ENCODE results near the gene NSMCE4A.
"Not testable (repeated sequence)": the region's sequence is repeated elsewhere in the genome, so short reads cannot be mapped to it uniquely, and the experiment has no call there.

The NSMCE4A gene

DNA sequence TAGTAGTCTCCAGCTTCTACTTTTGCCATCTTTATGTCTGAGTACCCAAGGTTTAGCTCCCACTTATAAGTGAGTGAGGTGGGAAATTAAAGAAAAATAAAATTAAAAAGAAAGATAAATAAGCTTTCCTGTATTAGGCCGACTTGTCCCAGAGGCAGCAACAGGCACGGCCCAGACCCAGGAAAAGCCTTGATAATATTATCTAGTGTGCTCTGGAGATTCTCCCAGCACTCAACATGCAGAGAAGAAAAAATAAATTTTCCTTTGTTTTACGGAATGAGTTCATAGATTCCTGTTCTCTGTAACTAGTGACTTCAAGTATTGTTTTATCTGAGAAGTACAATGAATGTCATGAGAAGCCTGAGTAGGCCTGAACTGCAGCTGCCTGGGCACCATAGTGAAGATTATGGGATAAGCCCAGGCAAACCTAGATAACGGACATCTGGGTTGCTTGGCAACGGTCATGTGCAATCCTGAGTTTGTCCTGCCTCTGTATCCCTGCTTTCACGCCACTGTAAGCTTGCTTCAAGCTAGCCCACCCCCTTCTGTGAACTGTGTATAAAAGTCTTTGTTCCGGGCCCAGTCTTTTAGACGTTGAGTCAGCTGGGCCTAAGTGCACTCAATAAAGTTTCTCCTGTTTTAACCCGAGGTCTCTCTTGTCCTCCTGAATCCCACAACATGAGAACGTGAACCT, 53.6 kb downstream of the NSMCE4A start:
- no peaks in the 10 kb centered on the region for H4K20me1 ChIP-seq (ENCODE audit: insufficient read depth, low read length)
- peaks cover 3% of the 10 kb centered on the region; the same call in 1 of the 2 replicates for H3K4me1 ChIP-seq (ENCODE audit: low read length)
- DNase-seq, result no peak
- H3K4me2 ChIP-seq (ENCODE audit: low read depth, low read length), result no peak overlapping the region
- H3K36me3 ChIP-seq (replicated peaks; ENCODE audit: insufficient read depth, low read length), result no peaks in the 10 kb centered on the region
- H3K9ac ChIP-seq (ENCODE audit: low read length), result no peak overlapping the region
- no peak overlapping the region for H3K4me3 ChIP-seq (ENCODE audit: low read length)
- H3K79me2 ChIP-seq (ENCODE audit: low read length), result peaks cover 15% of the 10 kb centered on the region
- no peaks in the 10 kb centered on the region for H3K27me3 ChIP-seq (replicated peaks; ENCODE audit: insufficient read depth, low read length)
- no peaks in the 10 kb centered on the region for H3K9me3 ChIP-seq (replicated peaks; ENCODE audit: insufficient read depth, low read length)
- no peaks in the 10 kb centered on the region for H3F3A ChIP-seq (ENCODE audit: insufficient read depth, low read length)
- TF ChIP-seq EZH2 (optimal IDR thresholded peaks at IDR 0.05; ENCODE audit: low read depth, low read length) (no peak), EZH2phosphoT487 (IDR thresholded peaks at IDR 0.05; ENCODE audit: low read length) (no peak)
- TF ChIP-seq, protein P1, sequence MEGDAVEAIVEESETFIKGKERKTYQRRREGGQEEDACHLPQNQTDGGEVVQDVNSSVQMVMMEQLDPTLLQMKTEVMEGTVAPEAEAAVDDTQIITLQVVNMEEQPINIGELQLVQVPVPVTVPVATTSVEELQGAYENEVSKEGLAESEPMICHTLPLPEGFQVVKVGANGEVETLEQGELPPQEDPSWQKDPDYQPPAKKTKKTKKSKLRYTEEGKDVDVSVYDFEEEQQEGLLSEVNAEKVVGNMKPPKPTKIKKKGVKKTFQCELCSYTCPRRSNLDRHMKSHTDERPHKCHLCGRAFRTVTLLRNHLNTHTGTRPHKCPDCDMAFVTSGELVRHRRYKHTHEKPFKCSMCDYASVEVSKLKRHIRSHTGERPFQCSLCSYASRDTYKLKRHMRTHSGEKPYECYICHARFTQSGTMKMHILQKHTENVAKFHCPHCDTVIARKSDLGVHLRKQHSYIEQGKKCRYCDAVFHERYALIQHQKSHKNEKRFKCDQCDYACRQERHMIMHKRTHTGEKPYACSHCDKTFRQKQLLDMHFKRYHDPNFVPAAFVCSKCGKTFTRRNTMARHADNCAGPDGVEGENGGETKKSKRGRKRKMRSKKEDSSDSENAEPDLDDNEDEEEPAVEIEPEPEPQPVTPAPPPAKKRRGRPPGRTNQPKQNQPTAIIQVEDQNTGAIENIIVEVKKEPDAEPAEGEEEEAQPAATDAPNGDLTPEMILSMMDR (IDR thresholded peaks at IDR 0.05; ENCODE audit: low read length), result no peak
- H3K27ac ChIP-seq (ENCODE audit: low read length), result no peak overlapping the region
- no peak overlapping the region for H2AFZ ChIP-seq (ENCODE audit: low read length)
- H3K9me2 ChIP-seq (replicated peaks; ENCODE audit: insufficient read depth, low read length), result no peaks in the 10 kb centered on the region

DNA sequence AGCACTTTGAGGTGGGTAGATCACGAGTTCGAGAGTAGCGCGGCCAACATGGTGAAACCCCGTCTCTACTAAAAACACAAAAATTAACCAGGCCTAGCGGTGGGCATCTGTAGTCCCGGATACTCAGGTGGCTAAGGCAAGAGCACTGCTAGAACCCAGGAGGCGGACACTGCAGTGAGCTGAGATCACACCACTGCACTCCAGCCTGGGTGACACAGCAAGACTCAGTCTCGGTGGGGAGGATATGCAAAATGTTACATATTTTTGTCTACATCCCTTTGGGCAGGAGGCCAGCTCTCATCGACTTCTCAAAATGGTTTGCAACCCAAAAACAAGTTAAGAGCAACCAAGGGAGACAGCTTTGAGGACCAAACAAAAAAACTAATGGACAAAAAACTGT, 55.4 kb downstream of the NSMCE4A start:
- TF ChIP-seq, protein P1 (IDR thresholded peaks at IDR 0.05; ENCODE audit: low read length), result no peak
- TF ChIP-seq EZH2 (optimal IDR thresholded peaks at IDR 0.05; ENCODE audit: low read depth, low read length) (no peak), EZH2phosphoT487 (IDR thresholded peaks at IDR 0.05; ENCODE audit: low read length) (no peak)
- H4K20me1 ChIP-seq (ENCODE audit: insufficient read depth, low read length), result no peaks in the 10 kb centered on the region
- H3K36me3 ChIP-seq (replicated peaks; ENCODE audit: insufficient read depth, low read length), result no peaks in the 10 kb centered on the region
- no peak overlapping the region for H3K9ac ChIP-seq (ENCODE audit: low read length)
- H3K4me2 ChIP-seq (ENCODE audit: low read depth, low read length), result no peak overlapping the region
- peaks cover 1% of the 10 kb centered on the region; the same call in 1 of the 2 replicates for H3K79me2 ChIP-seq (ENCODE audit: low read length)
- no peaks in the 10 kb centered on the region for H3K4me1 ChIP-seq (ENCODE audit: low read length)
- H3K9me2 ChIP-seq (replicated peaks; ENCODE audit: insufficient read depth, low read length), result no peaks in the 10 kb centered on the region
- H3F3A ChIP-seq (ENCODE audit: insufficient read depth, low read length), result no peaks in the 10 kb centered on the region
- H3K27ac ChIP-seq (ENCODE audit: low read length), result no peak overlapping the region
- no peaks in the 10 kb centered on the region for H3K27me3 ChIP-seq (replicated peaks; ENCODE audit: insufficient read depth, low read length)
- H2AFZ ChIP-seq (ENCODE audit: low read length), result no peak overlapping the region
- no peak for DNase-seq
- no peak overlapping the region for H3K4me3 ChIP-seq (ENCODE audit: low read length)
- H3K9me3 ChIP-seq (replicated peaks; ENCODE audit: insufficient read depth, low read length), result no peaks in the 10 kb centered on the region

GRCh38 chr10:121918800-121919199, 56.2 kb downstream of the NSMCE4A start:
- not testable (repeated sequence) for H3K27me3 ChIP-seq (replicated peaks; ENCODE audit: insufficient read depth, low read length); H3K79me2 ChIP-seq (ENCODE audit: low read length); H3K4me1 ChIP-seq (ENCODE audit: low read length); H3K9me3 ChIP-seq (replicated peaks; ENCODE audit: insufficient read depth, low read length); H3K27ac ChIP-seq (ENCODE audit: low read length); DNase-seq; H2AFZ ChIP-seq (ENCODE audit: low read length); H3K4me2 ChIP-seq (ENCODE audit: low read depth, low read length); H3K4me3 ChIP-seq (ENCODE audit: low read length); H3K9me2 ChIP-seq (replicated peaks; ENCODE audit: insufficient read depth, low read length); H4K20me1 ChIP-seq (ENCODE audit: insufficient read depth, low read length); H3K9ac ChIP-seq (ENCODE audit: low read length); H3K36me3 ChIP-seq (replicated peaks; ENCODE audit: insufficient read depth, low read length); H3F3A ChIP-seq (ENCODE audit: insufficient read depth, low read length)

DNA sequence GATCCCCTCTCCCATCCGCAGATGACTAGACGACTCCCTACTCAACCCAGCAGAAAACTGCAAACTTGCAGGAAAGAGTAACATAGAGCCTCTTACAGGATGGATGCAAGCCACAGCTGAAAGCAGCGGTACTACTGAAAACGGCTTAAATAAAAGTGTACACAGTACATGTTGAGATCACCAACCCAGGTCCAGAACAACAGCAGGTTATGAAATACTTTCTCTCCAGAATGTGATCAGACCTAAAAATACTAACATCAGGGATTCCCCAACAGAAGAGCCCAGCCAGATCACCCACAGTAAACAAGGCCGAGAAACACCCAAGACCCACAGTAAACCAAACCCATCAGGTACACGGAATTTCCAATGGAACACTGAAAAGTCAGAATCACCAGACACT, 60.4 kb downstream of the NSMCE4A start:
- Histone ChIP-seq H3K27me3 (replicated peaks; ENCODE audit: insufficient read depth, low read length) (no peaks in the 10 kb centered on the region), H3K9me3 (replicated peaks; ENCODE audit: insufficient read depth, low read length) (no peaks in the 10 kb centered on the region), H3F3A (ENCODE audit: insufficient read depth, low read length) (no peaks in the 10 kb centered on the region), H3K4me1 (ENCODE audit: low read length) (no peaks in the 10 kb centered on the region), H3K4me3 (ENCODE audit: low read length) (no peak overlapping the region), H2AFZ (ENCODE audit: low read length) (no peak overlapping the region), H3K27ac (ENCODE audit: low read length) (no peak overlapping the region), H3K4me2 (ENCODE audit: low read depth, low read length) (no peak overlapping the region), H3K79me2 (ENCODE audit: low read length) (no peaks in the 10 kb centered on the region), H3K9me2 (replicated peaks; ENCODE audit: insufficient read depth, low read length) (no peaks in the 10 kb centered on the region), H4K20me1 (ENCODE audit: insufficient read depth, low read length) (no peaks in the 10 kb centered on the region), H3K36me3 (replicated peaks; ENCODE audit: insufficient read depth, low read length) (peaks cover 4% of the 10 kb centered on the region; the same call in 1 of the 2 replicates), H3K9ac (ENCODE audit: low read length) (no peak overlapping the region)
- no peak for DNase-seq
- TF ChIP-seq, protein P1 (IDR thresholded peaks at IDR 0.05; ENCODE audit: low read length), result no peak
- TF ChIP-seq EZH2phosphoT487 (IDR thresholded peaks at IDR 0.05; ENCODE audit: low read length) (no peak), EZH2 (optimal IDR thresholded peaks at IDR 0.05; ENCODE audit: low read depth, low read length) (no peak)
